ENCODE results near the gene LEP.

Gene LEP

GRCh38 chr7:128240696-128241386, at the start of gene LEP:
TSS of gene LEP (plus strand) at chr7:128241278. CDS start at chr7:128252019, 10,741 bp downstream.
- Histone ChIP-seq H3K4me3 (no peak within 1 kb of the TSS), H3K27ac (no peak within 1 kb of the TSS), H3K4me1 (peaks cover 0 to 7% (median 3%) of the 10 kb centered on the region in 4 donors), H3K27me3 (peaks cover 0 to 20% of the 10 kb centered on the region in 2 donors), H3K9me3 (peaks cover 0 to 23% (median 14%) of the 10 kb centered on the region in 3 donors), H3K36me3 (no peaks in the 10 kb centered on the region)
- TF ChIP-seq CTCF (IDR thresholded peaks at IDR 0.05), result no peak
- DNase-seq, result no peak
- intact Hi-C loops (cut with DNase I; ENCODE audit: low total_unique reads), result loop anchor here (5.0 kb wide), 1 partner anchor 306 kb away; no protein-coding TSS in a partner anchor

- H3K27ac ChIP-seq, result no peak overlapping the region
- no peaks in the 10 kb centered on the region for H3K36me3 ChIP-seq
- DNase-seq, result no peak
- H3K4me1 ChIP-seq, result no peaks in the 10 kb centered on the region
- peaks cover 0 to 49% of the 10 kb centered on the region in 2 donors for H3K27me3 ChIP-seq
- intact Hi-C loops (cut with DNase I; ENCODE audit: low total_unique reads), result no loop called here
- no peak overlapping the region for H3K4me3 ChIP-seq
- H3K9me3 ChIP-seq, result peaks cover 0 to 20% (median 17%) of the 10 kb centered on the region in 3 donors
- no peak for TF ChIP-seq CTCF (IDR thresholded peaks at IDR 0.05)
Observed at GRCh38 chr7:128192497-128193142, 48.5 kb upstream of the LEP start.

GRCh38 chr7:128194533-128195282, 46.4 kb upstream of the LEP start:
- Histone ChIP-seq H3K9me3 (peaks cover 0 to 20% (median 17%) of the 10 kb centered on the region in 3 donors), H3K4me3 (no peak overlapping the region), H3K27me3 (peaks cover 0 to 41% of the 10 kb centered on the region in 2 donors), H3K36me3 (no peaks in the 10 kb centered on the region), H3K4me1 (no peaks in the 10 kb centered on the region), H3K27ac (no peak overlapping the region)
- intact Hi-C loops (cut with DNase I; ENCODE audit: low total_unique reads), result no loop called here
- TF ChIP-seq CTCF (IDR thresholded peaks at IDR 0.05), result no peak
- no peak for DNase-seq

GRCh38 chr7:128197589-128197988, 43.5 kb upstream of the LEP start:
- TF ChIP-seq CTCF (IDR thresholded peaks at IDR 0.05), result no peak
- Histone ChIP-seq H3K36me3 (no peaks in the 10 kb centered on the region), H3K27ac (no peak overlapping the region), H3K27me3 (peaks cover 0 to 44% of the 10 kb centered on the region in 2 donors), H3K4me3 (no peak overlapping the region), H3K9me3 (peaks cover 0 to 20% (median 17%) of the 10 kb centered on the region in 3 donors), H3K4me1 (peaks cover 0 to 8% (median 7%) of the 10 kb centered on the region in 4 donors)
- intact Hi-C loops (cut with DNase I; ENCODE audit: low total_unique reads), result no loop called here
- DNase-seq, result no peak

- peaks cover 0 to 45% of the 10 kb centered on the region in 2 donors for H3K27me3 ChIP-seq
- no peak overlapping the region for H3K4me3 ChIP-seq
- H3K9me3 ChIP-seq, result peaks cover 0 to 20% (median 17%) of the 10 kb centered on the region in 3 donors
- no peak overlapping the region for H3K27ac ChIP-seq
- H3K36me3 ChIP-seq, result no peaks in the 10 kb centered on the region
- no peak for TF ChIP-seq CTCF (IDR thresholded peaks at IDR 0.05)
- no peak for DNase-seq
- H3K4me1 ChIP-seq, result peaks cover 0 to 8% (median 7%) of the 10 kb centered on the region in 4 donors
- intact Hi-C loops (cut with DNase I; ENCODE audit: low total_unique reads), result no loop called here
Observed at GRCh38 chr7:128197989-128198580, 43.0 kb upstream of the LEP start.

Data from tibial artery (tissue), 4 donors.